ENCODE measurements around the gene FBXO40.
"Not testable (repeated sequence)": the region's sequence is repeated elsewhere in the genome, so short reads cannot be mapped to it uniquely, and the experiment has no call there.

FBXO40 gene, protein sequence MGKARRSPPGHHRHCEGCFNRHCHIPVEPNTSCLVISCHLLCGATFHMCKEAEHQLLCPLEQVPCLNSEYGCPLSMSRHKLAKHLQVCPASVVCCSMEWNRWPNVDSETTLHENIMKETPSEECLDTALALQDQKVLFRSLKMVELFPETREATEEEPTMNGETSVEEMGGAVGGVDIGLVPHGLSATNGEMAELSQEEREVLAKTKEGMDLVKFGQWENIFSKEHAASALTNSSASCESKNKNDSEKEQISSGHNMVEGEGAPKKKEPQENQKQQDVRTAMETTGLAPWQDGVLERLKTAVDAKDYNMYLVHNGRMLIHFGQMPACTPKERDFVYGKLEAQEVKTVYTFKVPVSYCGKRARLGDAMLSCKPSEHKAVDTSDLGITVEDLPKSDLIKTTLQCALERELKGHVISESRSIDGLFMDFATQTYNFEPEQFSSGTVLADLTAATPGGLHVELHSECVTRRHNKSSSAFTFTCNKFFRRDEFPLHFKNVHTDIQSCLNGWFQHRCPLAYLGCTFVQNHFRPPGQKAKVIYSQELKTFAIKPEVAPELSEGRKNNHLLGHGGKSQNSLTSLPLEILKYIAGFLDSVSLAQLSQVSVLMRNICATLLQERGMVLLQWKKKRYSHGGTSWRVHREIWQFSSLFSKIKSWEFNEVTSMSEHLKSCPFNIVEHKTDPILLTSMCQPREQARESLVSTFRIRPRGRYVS

DNA sequence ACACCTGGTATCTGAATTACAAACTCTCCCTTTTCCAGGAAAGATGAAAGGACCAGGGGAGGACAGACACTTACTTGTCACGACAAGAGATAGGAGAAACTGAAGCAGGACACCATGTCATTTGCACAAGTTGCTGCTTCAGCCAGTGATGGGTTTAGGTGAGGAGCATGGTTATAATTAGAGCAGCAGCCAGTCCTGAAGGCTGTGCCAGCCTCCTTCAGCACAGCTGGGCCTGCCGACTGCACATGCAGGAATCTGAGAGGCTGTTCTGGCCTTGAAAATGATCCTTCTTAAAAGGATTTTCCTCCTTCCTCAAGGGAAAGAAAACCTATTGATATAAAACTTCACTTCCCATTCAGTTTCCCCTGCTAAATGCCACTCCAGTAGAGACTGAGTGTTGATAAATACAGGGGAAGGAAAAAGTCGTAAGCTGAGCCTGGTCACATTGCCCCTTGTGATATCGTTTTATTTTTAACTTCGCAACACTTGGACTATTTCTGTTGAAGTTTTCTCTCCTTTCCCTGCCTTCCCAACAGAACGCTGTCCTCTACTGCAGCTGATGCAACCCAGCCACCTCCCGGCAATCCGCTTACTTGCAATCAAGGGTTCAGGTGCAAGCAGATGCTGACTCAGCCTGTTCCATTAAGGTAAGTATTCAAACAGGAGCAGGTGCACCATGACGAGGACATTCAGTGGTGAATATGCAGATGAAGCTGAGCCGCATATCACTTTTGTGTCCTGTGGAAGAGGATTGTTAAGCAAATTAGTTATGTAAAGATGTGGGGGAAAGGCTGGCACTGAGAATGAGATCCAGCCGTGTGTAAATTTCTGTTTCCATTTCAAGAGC lies at the start of gene FBXO40:
TSS of gene FBXO40 (plus strand) at position 524 of the 847 bp plus-strand sequence. CDS start 27,197 bp downstream, outside the sequence.
- DNase-seq (ENCODE audit: low read depth), result no peak

DNA sequence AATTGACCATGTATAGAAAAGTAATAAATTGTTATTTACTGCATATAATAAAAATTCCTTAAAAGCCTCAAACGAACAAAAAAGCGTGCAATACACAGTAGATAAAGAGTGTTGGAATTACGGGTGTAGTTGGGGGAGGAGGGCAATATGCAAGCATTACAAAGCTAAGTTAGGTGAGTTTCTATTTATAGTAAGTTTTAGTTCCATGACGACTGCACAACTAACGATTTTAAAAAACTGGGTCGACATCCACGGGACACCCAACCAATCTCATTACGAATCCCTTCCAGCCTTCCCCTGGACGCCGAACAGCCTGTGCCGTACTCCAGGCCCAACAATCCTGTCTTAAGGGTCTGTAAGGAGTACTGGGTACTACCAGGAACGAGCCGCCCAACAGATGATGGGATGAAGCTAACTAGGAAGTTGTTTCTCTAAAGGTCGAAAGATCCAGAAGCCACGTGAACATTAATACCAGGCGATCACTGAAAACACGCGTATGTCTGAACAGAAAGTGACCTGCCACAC lies 48.1 kb upstream of the FBXO40 start:
- DNase-seq (ENCODE audit: low read depth), result no peak

DNA sequence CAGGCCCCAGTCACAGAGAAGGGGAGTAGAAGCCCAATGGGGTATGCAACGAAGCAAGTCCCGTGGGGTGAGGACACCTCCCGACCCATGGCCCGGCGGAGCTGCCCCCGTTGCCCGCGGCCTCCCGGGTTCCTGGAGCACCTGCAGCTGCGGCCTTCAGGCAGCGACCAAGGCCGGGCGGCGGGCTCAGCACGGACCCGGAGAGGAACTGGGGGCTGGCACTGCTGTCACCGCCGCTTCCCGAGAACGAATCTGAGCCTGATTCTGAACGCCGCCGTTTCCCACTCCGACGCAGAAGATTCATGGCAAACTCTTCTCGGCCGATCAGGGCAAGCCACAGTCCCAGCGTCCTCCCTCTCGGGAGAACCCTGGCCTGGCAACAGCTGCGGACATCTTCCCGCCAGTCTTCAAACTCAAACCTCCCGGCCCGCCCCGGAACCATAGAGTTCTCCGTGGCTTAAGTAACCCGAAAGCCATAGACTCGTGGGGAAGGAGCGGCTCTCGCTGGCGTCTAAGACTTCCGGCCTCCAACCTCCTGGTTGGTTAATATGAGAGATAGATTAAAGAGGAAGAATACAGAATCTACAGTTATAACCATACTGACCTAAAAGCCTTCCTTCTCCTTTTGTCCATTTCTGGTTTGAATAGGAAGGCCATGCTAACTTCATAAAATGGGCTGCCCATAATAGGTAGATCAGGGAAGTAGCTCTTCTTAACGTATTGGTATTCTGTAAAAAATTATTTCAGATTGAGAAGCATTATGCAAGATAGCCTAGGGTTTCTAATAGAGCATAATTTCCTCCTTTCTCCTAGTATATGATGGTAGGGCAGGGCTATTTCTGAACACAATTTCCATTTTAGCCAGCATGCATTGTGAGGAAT lies 47.4 kb upstream of the FBXO40 start, which contains the start of gene POLQ:
TSS of gene POLQ (minus strand) at position 415 of the 882 bp plus-strand sequence. CDS start at position 304, 111 bp downstream.
- peak; percentile 73 for DNase-seq (ENCODE audit: low read depth)

DNA sequence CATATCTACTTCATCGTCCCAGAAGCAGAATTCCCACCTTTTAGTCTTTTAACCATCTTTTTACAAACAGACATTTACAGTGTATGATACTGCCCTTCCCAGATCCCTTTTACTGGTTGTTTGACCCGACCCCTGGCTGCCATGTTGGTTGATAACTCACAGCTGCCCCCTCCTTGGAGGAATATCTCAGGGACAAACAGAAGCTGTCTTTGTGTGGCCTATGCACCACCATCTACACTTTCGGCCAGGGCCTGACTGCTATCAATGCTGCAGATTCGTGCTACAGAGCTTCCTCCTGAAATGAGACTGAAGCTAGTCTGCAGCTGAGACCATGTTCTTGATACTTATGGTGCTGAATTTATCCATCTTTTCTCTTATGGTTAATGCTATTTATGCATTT lies 40.8 kb upstream of the FBXO40 start:
- no peak for DNase-seq (ENCODE audit: low read depth)

DNA sequence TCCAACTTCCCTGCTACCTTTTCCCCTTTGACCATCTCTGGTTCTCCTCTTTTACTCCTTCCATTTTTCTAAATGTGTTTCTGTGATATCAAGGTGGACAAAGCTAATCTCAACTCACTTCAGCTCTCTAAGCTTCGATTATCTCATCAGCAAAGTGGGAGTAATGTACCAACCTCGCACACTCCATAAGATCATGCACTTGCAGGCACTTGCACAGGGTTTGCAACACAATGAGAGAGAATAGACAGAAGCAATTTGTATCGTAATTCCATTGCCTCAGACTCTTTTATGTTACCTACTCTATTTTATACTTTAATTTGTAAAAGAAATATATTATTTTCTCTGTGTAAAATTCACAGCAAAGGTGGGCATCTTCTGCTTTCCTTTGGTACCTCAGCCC lies 40.4 kb upstream of the FBXO40 start:
- DNase-seq (ENCODE audit: low read depth), result no peak

DNA sequence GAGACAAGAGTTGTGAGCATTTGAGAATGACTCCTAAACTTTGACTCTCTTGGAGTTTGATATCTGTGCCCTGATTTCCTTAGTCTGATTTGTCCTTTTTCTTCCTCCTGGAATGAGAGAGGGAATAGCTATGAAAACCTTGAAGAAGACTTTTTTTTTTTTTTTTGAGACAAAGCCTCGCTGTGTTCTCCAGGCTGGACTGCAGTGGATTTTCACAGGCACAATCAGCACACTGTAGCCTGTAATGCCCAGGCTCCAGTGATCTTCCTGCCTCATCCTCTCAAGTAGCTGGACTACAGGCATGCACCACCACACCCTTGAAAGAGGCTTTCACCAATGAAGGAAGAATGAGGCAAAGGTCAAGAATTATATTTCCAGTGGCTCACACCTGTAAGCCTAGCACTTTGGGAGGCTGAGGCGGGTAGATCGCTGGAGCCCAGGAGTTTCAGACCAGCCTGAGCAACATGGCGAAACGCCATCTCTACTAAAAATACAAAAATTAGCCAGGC lies 35.7 kb upstream of the FBXO40 start:
- DNase-seq (ENCODE audit: low read depth), result no peak

DNA sequence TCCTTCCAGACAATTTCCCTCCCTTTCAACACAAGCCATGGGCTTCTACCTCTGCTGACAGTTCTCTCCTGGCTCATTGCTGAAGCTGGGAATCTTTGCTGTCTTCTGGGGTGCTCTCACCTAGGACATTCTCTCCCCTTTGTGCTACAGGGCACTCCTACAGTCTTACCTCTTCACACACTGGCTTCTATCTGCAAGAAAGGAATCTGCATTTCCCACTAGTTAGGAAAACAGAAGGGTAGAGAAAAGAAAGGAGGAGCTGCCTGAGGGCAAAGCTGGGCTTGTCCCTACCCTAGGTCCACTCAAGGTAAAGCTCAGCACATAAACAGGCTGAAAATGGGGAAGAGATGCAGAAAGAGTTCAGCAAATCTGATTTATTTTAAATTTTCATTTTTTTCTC lies 31.0 kb upstream of the FBXO40 start:
- no peak for DNase-seq (ENCODE audit: low read depth)

DNA sequence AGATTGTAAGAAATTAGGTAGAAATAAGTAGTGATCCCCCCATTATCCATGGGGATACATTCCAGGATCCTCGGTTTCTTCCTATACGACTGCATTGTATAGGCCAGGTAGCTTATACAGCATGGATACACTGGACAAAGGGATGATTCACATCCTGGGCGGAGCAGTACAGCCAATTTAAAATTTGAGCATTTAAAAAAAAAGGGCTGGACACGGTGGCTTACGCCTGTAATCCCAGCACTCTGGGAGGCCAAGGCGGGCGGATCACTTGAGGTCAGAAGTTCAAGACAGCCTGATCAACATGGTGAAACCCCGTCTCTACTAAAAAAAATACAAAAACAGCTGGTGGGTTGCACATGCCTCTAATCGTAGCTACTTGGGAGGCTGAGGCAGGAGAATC lies 26.4 kb upstream of the FBXO40 start:
- DNase-seq (ENCODE audit: low read depth), result no peak

DNA sequence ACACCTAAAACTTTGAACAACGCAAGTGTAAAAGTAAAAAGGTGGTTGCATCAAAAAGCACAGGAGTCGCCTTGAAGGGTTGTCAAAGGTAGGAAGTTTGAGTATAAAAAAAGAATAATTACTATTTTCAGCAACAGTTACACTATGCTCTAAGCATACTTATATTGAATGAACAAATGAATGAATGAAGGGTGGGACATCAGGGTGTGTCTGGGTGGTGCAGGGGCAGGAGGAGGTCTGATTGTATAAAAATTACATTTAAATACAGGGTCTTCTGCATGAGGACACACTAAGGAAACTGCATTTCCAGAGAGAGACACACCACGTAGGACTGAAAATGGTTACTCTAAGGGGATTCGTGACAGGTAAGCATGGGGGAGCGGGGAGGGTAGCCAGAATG lies 25.5 kb upstream of the FBXO40 start, which contains the start of gene ARGFX:
TSS of gene ARGFX (plus strand) at position 301 of the 400 bp plus-strand sequence. CDS start 2,765 bp downstream, outside the sequence.
- DNase-seq (ENCODE audit: low read depth), result no peak

DNA sequence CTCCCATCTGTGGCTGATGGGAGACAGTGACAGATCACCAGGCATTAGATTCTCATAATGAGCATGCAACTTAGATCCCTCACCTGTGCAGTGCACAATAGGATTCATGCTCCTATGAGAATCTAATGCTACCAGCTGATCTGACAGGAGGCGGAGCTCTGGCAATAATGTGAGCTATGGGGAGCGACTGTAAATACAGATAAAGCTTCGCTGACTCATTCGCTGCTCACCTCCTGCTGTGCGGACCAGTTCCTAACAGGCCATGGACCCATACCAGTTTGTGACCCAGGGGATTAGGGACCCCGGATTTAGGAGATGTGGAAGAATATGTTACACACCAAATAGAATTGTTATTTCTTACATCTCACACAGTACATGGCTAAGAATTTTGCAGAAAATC lies 18.7 kb upstream of the FBXO40 start:
- DNase-seq (ENCODE audit: low read depth), result no peak

DNA sequence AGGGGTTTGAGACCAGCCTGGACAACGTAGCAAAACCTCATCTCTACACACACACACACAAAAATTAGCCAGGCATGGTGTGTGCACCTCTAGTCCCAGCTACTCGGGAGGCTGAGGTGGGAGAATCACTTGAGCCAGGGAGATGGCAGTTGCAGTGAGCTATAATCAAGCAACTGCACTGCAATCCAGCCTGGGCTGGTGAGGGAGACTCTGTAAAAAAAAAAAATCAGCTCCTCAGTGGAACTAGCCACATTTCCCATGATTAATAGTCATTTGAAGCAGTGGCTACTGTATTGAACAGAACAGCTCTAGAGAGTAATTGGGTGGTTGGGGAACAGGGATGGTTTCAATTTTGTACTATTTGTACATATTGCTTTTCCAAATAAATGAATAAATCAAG lies 11.5 kb upstream of the FBXO40 start:
- DNase-seq (ENCODE audit: low read depth), result no peak

DNA sequence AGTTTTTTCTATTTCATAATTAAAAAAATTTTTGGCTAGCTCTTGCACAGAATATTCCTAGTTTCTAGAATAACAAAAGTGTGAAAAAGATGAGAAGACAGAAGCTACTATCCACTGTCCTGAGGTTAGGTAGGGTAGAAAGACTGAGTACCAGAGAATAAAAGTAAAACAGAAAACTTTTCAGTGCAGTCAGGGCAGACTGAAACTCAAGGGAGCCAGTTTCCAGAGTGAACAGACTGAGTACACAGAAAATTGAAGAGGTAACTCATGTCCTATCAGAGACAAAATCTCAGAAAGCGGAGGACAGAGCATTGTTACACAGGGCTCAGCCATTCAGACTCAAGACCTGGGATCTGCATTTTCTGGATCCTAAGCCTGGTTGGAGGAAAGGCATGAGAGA lies 8.8 kb upstream of the FBXO40 start:
- no peak for DNase-seq (ENCODE audit: low read depth)

DNA sequence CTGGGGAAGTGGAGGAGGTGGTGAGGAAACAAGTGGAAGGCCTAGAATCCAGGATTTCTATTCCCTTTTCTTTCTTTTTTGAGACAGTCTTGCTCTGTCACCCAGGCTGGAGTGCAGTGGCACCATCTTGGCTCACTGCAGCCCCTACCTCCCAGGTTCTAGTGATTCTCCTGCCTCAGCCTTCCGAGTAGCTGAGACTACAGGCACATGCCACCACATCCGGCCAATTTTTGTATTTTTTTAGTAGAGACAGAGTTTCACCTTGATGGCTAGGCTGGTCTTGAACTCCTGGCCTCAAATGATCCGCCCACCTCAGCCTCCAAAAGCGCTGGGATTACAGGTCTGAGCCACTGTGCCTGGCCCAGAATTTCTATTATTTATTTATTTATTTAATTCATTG lies 627 bp downstream of the FBXO40 start:
- not testable (repeated sequence) for DNase-seq (ENCODE audit: low read depth)

DNA sequence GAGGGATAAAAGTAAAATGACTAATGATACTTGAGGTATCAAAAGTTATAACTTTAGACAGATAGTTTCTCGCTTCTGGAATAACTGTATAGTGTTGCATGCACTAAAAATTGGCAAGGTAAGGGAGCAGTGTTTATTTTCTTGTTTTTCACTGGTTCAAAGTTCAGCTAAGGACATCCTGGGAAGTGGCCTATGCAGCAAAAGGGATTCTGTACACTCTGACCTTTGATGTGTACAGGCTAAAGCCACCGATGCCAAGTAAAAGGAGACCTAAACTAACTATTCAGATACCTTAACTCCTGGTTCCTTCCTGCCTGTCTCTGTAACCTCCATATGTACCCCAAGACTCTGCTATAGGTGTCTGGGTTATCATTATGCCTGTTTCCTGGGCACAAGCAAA lies 1.7 kb downstream of the FBXO40 start:
- DNase-seq (ENCODE audit: low read depth), result no peak

DNA sequence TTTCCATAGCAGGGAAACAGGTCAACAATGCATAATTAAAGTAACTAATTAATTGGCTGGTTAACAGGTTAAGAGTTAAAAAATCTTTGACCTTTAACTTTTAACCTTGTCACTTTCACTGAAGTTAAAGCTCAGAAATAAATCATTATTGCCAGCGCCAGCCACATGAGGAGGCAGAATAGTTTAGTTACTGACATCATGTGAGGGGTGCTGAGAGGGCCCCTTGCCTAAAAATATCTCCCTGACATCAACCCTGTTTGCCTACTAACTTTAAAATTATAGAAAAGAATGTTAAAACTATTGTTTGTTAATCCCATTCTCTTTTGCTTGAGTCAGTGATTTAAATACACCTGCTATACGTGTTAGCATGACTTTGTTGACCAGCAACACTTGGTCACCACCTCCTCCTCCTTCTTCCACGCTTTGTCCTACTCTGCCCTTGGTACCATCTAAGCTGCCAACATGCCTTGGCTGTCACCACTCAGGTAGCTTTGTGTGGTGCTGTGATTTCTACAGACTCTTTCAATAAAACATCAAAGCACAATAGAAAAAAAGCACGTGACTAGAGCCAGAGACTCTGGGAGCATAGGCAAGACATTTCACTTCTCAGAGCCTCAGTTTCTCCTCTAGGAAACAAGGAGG lies 2.7 kb downstream of the FBXO40 start:
- no peak for DNase-seq (ENCODE audit: low read depth)

DNA sequence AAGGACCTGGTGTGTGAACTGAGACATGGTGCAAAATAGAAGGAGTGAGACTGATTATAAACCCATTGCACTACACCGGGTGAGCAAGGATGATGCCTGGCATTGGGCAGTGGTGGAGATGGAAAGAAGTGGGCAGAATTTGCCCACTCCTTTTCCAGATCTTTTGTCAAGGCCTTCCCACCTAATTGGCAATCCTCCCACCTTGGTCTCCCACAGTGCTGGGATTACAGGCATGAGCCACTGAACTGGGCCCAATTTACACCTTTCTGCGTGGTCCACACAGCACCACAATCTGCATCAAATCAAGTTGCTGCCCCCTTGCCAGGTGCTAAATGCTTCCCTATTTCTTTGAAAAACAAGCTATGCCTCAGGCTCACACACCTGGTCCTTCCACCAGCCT lies 5.4 kb downstream of the FBXO40 start:
- no peak for DNase-seq (ENCODE audit: low read depth)

DNA sequence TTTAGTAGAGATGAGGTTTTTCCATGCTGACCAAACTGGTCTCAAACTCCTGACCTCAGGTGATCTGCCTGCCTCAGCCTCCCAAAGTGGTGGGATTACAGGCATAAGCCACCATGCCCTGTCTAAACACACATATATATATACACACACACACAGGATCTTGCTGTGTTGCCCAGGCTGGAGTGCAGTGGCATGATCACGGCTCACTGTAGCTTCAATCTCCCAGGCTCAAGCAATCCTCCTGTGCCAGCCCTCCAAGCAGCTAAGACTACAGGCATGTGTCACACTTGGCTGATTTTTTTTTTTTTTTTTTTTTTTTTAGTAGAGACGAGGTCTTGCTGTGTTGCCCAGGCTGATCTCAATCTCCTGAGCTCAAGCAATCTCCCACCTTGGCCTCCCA lies 6.7 kb downstream of the FBXO40 start:
- not testable (repeated sequence) for DNase-seq (ENCODE audit: low read depth)

DNA sequence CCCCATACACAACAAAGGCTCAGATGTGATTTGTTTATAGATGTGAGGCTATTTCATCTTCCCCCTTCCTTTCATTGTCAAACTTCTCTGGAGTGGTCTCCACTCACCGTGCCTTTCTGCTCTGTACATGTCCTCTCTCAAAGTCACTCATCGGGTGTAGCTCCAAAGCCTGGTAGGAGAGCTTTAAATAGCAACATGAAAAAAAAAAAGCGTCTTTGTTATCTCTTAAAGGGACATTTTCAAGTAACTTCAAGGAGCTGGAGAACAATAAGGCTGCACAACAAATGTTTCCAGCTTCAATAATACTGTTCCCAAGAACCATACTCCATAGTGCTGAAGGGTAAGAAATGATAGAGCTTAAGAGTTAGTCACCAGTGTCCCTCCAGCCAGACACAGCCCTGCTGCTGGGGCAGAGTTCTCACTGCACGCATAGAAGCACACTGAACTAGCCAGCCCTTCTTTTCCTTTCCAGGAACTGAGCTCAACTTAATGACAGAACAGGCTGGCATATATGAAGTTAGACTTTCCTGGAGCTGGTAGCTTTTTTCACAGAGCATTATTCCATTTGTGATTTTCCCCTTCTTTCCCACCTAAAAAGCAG lies 8.1 kb downstream of the FBXO40 start:
- DNase-seq (ENCODE audit: low read depth), result no peak

DNA sequence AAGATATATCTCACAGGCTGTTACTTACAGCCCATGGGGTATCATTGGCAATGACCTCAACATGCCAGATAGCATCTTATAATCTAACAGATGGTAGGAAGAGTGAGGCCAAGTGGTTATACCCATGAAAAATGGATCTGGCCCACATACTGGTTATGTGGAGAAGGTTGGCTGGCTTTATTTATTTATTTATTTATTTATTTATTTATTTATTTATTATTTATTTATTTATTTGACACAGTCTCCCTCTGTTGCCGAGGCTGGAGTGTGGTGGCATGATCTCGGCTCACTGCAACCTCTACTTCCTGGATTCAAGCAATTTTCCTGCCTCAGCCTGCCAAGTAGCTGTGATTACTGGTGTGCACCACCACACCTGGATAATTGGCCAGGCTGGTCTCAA lies 11.6 kb downstream of the FBXO40 start:
- DNase-seq (ENCODE audit: low read depth), result no peak

DNA sequence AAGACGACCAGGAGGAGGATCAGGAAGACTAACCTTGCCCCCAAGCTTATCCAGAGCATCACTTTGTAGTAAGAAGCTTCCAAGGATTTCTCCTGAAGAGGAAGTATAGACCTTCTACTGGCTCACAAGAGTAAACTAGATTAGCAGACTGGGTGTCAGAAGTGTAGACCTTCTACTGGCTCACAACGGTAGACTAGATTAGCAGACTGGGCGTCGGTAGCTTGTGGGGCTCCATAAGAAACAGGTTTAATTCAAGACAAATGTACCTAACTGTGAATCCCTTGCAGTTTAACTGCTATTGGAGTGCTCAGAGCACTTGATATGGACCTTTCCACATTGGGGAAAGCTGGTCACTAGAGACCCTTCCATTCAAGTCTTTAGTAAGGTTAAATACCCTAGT lies 12.9 kb downstream of the FBXO40 start:
- no peak for DNase-seq (ENCODE audit: low read depth)
